ENCODE results near the gene MAST3.
A peak's percentile ranks its signal among the peaks of the same experiment; 100 is the strongest.

The MAST3 gene

GRCh38 chr19:18097217-18097992, at the start of gene MAST3:
TSS of gene MAST3 (plus strand) at chr19:18097778. CDS start at chr19:18097793, 15 bp downstream.
- peak; percentile 72 for DNase-seq

GRCh38 chr19:18049385-18049784, 48.2 kb upstream of the MAST3 start:
- DNase-seq = no peak

DNA sequence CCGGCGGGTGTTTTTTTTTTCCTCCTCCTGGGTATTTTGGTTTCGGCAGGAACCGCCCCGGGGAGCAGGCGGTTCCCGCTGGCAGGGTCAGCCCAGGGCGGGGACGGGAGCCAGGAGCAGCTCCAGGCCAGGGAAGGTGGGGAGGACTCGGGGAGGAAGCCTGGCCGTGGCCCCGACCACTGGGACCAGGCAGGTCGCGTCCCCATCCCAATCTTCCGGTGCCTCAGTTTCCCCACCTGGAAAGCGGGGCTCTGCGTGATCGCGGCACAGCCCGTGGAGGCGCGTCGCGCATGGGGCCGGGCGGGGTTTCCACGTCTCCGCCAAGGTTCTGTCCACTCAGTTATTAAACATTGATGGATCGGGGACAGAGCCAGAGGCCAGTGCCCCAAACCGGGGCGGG, 45.7 kb upstream of the MAST3 start:
- no peak for DNase-seq

DNA sequence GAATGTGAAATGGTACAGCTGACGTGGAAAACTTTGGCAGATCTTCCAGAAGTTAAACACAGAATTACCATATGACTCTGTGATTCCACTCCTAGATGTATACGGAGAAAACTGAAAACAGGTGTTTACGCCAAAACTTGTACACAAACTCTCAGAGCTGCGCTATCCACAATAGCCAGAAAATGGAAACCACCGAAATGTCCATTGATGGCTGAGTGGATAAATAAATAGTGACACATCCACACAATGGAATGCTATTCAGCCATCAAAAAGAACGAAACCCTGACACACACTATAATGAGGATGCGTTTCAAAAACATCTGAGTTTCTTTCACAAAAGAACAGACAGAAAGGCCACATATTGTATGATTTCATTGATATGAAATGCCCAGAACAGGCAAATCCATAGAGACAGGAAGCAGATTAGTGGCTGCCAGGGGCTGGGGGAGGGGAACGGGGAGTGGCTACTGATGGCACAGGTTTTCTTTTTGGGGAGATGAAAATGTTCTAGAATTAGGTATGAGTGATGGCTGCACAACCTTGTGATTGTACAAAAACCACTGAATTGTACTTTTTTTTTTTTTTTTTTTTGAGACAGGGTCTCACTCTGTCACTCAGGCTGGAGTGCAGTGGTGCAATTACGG, 43.9 kb upstream of the MAST3 start:
- peak; percentile 64 for DNase-seq

GRCh38 chr19:18055967-18056366, 41.6 kb upstream of the MAST3 start:
- no peak for DNase-seq

DNA sequence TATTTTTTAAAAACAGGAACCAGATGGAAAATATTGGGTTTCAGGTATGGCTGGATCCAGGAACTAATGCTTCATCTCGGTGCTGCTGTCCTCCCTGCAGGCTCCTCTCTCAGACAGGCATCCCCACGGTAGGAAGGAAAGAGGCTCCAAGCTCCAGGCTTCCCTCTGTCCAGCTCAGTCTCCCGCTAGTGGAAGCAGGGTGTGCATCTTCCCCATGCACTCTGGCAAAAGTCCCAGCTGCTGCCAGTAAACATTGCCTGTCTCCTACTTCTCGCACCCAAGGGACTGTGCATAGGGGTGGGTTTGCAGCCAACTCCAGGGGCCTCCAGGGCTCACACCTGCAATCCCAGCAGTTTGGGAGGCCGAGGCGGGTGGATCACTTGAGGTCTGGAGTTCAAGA, 40.0 kb upstream of the MAST3 start:
- DNase-seq = no peak

DNA sequence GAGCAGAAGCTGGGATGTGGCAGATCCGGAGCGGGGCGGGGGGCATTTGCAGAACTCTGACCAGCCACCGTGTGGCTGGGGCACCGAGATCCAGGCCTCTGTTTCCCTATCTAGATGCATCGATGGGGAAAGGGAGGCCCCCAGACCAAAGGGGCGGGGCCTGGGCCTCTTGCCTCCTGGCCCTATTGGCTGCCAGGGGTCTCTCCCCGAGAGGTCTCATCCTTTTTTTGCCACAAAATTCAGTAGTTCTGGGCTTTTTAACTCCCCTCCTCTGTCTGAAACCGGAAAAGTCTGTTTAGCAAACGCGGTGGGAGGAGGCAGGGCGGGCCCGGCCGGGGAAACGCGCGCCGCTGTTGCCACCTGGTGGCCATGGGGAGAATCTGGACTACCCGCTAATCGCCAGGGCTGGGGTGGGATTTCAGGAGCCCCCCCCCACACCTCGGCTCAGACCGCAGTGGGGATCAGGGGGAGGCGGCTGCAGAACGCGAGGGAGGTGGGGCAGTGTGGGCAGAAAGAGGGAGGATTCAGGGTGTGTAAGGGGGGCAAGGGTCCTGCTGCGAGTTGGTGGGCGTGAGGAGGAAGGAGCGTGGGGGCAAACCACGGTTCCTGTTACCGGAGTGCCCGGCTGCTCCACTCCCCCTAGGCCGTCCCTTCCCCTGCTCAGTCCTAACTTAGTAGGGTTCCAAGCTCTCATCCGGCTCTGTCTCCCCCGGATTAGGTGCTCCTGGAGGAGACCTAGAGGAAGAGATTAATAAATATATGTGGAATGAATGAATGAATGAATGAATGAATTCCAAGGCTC, 39.2 kb upstream of the MAST3 start:
- peak; percentile 77 for DNase-seq

GRCh38 chr19:18059297-18059696, 38.3 kb upstream of the MAST3 start:
- DNase-seq = no peak

- DNase-seq = no peak
Observed at GRCh38 chr19:18059902-18060301, 37.7 kb upstream of the MAST3 start.

- DNase-seq = no peak
Observed at GRCh38 chr19:18060472-18060871, 37.1 kb upstream of the MAST3 start.

GRCh38 chr19:18062028-18062427, 35.5 kb upstream of the MAST3 start:
- DNase-seq = no peak

DNA sequence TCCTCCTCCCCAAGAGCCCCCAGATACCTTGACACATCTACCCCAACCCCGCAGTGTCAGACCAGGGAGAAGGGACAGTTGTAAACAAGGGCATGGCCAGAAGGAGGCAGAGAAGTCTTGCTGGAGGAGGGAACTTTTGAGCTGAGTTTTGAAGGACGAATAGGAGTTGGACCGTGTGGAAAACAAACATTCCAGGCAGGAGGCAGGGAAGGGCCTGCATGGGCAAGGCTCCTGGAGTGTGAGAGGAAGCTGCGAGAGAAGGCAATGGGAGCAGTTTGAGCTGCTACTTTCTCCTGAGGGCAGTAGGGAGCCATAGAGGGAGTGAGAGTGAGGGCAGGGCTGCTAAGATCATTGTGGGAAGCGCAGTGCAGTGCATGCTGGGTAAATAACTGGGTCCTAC, 34.1 kb upstream of the MAST3 start:
- no peak for DNase-seq

DNA sequence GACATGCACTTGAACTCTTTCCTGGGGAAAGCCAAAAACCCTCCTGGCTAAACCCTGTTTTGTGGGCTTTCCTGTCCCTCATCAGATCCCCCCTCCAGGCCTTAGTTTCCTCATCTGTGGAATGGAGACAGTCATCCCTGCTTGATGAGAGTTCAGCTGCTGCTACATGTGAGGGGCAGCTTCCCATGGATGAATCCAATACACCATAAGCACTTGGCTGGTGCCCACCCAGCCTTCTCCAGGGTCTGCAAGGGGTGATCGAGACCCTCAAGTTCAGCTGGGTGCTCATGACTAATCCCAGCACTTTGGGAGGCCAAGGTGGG, 32.4 kb upstream of the MAST3 start:
- no peak for DNase-seq

DNA sequence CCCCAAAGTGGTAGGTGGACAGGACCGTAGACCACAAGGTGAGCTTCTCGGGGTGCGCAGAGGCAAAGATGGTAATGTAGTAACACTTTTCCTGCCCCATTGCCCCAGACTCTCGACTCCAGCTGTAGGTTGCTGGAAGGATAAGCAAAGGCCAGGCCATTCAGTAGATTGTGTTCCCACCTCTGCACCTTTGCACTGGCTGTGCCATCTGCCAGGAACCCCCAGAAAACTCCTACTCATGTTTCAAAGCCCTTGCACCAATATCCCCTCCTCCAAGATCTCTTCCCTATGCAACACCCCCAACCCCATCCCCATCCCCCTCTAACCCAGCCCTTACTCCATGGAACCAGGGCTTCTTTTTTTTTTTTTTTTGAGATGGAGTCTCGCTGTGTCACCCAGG, 29.2 kb upstream of the MAST3 start:
- DNase-seq = no peak

DNA sequence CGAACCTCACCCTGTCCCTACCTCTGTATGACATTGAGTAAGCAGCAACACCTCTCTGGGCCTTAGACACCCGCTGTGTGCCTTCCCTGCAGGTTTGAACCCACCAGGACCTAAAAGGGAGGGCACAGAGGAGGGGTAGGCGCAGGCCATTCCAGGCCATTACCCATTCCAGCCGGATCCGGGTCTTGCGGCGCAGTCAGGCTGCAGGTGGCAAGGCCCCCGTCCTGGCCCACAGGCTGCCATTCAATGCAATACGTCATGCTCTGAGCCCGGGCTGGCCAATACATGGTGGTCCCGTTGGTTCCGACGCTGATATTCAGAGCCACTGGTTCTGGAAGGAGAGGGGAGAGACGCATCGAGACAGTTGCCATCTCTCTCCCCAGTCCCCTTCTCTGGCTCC, 28.2 kb upstream of the MAST3 start:
- DNase-seq = no peak

DNA sequence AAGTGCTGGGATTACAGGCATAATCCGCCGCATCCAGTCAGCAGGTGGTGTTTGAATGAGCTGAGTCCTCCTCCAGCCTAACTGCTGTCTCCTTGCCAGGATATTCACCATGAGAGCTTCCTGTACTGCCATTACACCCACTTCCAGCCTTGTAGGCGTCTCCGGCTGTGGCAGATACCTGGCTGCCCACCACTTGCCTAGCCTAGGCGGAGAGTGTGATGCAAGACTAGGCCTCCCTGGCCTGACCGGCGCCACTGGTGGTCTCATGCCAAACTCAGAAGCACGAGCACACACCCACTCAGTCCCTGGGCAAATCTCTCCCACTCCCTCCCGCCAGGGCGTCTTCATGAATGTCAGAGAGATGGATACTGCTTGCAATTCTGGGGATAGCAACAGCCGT, 27.4 kb upstream of the MAST3 start:
- DNase-seq = no peak

- DNase-seq = no peak
Observed at GRCh38 chr19:18072335-18072734, 25.2 kb upstream of the MAST3 start.

DNA sequence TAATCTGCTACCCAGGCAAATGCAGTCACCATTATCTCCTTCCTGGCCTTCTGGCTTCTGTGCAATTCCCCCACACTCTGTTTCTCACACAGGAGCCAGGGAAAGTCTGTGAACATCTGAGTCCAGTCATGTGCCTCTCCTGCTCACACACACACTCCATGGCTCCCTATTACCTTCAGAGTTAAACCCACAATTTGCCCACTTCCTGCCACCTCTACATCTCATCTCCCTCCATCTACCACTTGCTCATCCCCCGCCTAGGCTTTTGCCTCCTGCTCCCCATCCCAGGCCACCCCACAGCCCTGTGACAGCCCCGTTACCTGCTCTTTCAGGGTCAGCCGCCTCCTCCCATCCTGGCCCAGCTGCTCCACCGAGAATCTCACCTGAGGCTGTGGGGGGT, 24.4 kb upstream of the MAST3 start:
- DNase-seq = no peak

- DNase-seq = no peak
Observed at GRCh38 chr19:18074192-18074591, 23.4 kb upstream of the MAST3 start.

DNA sequence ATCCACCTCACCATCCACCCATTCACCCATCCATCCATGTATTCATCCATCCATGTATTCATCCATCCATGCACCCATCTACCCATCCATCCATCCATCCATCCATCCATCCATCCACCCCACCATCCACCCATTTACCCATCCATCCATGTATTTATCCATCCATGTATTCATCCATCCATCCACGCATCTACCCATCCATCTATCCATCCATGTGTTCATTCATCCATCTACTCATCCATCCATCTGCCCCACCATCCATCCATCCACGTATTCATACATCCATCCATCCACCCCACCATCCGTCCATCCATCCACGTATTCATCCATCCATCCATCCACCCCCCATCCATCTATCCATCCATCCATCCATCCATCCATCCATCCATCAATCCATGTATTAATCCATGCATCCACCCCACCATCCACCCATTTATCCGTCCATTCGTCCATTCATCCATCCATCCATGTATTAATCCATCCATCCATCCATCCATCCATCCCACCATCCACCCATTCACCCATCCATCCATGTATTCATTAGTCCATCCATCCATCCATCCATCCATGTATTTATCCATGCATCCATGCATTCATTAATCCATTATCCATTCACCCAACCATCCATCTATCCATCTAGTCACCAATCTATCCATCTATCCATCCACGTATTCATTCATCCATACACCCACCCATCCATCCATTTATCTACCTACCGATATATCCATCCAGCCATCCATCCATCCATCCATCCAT, 13.5 kb upstream of the MAST3 start:
- DNase-seq = no peak

- DNase-seq = no peak
Observed at GRCh38 chr19:18085702-18086457, 11.7 kb upstream of the MAST3 start.

DNA sequence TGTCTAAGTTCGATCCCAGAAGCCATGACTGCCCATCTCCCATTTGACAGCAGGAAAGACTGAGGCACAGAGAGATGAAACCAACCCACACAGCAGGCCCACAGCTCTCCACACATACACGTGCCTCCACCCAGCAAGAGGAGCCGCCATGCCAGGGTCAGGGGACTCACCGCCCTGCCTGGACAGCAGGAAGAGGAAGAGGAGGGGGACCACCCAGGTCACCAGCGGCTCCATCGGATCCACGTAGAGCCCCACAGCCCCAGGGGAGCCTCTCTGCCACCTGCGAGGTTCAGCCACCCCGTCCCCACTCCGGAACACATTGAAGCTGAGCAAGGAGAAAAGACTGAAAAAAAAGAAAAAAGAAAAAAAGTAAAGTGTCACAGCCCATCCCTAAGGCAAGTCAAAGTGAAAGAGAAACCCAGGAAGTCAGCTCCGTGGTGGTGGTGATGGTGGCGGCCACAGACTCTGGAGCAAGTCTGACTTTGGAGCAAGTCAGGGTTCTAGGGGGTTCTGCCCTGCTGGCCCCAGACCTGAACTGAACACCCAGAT, 10.9 kb upstream of the MAST3 start, which contains the start of gene IL12RB1:
Gene IL12RB1 (minus strand): TSS at position 345 of the 549 bp plus-strand sequence. CDS start 111 bp downstream, at position 234.
- DNase-seq = no peak
